Measurements from ENCODE around the gene RTP3.
A peak's percentile ranks its signal among the peaks of the same experiment; 100 is the strongest.
"Not testable (repeated sequence)": the region's sequence is repeated elsewhere in the genome, so short reads cannot be mapped to it uniquely, and the experiment has no call there.

Gene RTP3

DNA sequence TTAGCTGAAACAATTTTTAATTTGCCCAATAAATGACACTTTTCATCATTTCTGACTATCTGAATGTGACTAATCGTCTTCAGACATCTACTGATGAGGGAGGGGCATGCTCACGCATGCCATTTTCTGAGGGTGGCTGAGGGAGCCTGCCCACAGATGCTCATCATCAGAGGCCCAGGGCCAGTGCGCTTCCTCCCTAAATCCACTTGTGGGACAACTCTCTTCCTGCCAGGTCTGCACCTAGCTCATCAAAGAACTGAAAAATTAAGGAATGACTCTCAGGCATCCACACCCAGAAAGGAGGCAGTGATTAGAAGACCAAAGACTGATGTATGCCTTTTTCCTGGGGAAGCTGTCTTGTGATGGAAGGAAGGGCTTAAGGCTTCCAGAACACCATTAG lies 22.8 kb downstream of the RTP3 start:
- DNase-seq, result no peak

DNA sequence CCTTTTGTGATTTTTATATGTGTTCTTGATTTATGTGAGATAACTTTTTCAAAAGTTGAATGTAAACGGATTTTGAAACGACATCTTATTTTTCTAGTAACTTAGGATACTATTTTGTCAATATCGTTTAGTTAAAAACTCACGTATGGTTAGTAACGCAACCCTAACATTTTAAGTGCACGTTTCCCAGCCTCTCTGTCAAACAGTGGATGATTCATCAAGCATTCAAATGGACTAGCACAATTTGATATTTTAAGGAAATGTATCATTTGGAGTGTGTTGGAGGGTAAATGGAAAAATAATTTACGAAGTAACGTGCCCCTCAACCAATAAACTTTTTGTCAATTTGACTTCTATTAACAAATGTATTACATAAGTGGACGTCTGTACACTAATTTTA lies 23.3 kb downstream of the RTP3 start:
- DNase-seq, result no peak

DNA sequence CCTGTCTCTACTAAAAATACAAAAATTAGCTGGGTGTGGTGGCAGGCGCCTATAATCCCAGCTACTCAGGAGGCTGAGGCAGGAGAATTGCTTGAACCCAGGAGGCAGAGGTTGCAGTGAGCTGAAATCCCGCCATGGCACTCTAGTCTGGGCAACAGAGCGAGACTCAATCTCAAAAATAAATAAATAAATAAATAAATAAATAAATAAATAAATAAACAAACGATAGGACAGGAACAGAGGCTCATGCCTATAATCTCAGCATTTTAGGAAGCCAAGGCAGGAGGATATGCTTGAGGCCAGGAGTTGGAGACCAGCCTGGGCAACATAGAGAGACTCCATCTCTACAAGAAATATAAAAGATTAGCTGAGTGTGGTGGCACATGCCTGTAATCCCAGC lies 24.4 kb downstream of the RTP3 start:
- DNase-seq, result not testable (repeated sequence)

DNA sequence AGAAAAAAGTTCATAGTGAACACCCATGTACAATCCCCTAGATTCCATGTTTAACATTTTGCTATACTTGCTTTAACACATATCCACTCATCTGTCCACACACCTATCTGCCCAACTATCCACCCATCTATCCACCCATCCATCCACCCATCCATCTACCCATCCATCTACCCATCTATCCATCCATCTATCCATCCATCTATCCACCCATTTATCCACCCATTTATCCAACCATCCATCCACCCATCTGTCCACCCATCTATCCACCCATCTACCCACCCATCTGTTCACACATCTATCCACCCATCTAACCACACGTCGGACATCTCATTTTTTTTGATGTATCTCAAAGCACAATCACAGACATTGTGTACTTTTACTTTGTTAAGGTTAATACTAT lies 25.8 kb downstream of the RTP3 start:
- DNase-seq, result no peak

DNA sequence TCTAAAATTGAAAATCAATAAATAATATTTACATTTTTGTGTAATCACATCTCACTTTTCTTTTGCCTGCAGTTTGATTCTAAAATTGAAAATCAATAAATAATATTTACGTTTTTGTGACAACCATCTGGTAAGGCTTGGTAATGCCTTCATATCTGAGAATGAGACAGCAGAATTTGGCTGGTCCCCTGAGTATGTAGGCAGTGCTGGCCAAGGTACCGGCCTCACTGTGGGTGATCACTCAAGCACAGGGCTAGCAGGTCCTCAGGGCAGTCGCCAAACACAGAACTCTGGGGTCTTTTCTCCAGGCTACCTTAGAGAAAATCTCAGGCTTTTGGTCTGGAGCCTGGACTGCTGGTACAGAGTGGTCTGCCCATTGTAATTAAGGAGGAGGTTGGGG lies 26.2 kb downstream of the RTP3 start:
- DNase-seq, result no peak

DNA sequence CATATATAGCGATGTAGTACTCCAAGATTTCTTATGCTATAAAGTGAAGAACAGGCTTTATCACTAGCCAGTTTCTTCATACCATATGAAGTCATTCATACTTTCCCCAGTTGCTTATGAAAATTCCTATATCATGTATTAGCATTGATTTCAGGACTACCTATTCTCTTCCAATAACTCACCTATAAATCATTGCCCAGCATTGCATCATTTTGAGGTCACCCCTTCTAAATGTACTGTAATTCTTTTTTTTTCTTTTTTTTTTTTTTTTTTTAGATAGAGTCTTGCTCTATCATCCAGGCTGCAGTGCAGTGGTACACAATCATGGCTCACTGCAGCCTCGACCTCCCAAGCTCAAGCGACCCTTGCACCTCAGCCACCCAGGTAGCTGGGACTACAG lies 27.1 kb downstream of the RTP3 start:
- no peak for DNase-seq

DNA sequence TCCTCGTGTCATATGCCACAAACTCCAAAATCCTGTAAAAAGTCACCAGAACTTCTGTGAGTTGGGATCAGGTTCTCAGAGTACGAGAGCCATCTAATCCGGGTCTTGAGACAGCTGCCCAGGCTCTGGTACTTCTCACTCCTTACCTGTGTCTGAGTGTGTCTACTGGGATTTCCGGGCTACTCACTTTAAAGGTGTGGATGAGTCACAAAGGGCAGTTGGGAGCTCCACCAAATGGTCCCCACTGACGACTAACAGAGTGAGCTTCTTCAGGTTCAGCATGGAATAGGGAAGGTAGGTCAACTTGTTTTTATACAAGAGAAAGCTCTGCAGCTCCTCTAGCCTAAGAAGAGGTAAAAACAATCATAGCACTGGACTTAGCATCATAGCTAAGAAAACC lies 29.5 kb downstream of the RTP3 start:
- DNase-seq, result no peak

DNA sequence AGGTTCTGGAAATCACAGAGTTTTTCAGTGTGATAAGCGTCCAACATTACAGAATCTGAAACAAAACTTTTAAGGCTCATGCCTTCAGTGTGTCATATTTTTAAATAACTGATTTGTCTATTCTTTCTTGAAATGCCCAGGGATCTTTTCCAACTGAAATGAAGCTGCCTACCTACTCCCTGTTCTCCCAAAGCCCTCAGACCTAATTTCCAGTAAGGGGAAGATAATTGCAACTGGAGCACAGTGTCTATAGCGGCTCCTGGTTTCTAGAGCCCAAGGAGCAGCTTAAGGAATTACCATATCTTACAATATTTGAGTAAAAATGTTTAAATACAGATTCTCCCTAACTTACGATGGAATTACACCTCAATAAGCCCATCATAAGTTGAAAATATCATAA lies 35.3 kb downstream of the RTP3 start:
- no peak for DNase-seq

DNA sequence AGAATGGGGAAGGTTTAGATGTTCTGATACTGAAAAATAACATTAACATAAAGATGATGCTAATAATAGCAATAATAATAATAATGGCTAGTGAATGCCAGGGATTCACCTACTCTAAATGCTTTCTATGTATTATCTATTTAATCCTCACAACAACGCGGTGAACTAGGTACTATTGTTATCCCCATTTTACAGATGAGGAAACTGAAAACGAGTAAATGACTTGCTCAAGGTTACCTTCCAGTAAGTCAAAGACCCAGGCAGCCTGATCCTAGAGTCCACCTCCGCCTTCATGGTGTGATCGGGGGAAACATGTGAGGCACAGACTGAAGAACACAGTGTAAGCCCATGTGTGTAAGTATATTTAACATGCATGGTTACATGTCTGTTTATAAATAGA lies 38.0 kb downstream of the RTP3 start:
- no peak for DNase-seq

DNA sequence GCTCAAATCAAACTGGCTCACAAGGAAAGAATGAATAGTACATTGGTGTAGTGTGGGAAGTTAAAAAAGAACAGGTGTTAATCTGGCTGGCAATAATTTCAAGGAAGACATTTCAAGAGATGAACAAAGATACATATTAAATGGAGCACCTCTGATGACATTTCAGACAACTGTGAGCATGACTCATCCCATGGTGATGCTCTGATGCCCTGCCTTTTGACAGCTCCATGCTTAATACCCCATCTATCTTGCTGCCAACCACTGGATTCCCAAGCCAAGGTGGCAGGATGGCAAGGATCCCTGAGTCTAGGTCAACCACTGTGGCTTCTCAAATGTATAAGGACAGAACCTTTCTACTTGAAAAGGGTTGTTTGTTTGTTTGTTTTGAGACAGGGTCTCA lies 39.0 kb downstream of the RTP3 start:
- DNase-seq, result no peak

DNA sequence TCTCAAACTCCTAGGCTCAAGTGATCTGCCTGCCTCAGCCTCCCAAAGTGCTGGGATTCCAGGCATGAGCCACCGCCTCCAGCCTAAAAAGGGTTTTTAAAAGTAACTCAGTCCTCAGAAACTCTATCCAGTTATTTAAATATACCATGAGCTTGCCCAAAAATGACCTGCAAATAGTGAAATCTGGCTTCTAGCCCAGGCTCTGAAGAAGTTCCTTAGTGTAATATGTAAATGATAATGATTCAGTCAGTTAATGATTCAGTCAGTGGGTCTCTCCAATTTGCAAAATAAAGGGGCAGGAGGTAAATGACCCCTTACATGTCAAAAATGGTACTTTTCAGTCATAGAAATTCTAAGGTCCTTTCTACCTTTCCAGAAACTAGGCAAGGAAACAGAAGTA lies 39.5 kb downstream of the RTP3 start:
- no peak for DNase-seq

DNA sequence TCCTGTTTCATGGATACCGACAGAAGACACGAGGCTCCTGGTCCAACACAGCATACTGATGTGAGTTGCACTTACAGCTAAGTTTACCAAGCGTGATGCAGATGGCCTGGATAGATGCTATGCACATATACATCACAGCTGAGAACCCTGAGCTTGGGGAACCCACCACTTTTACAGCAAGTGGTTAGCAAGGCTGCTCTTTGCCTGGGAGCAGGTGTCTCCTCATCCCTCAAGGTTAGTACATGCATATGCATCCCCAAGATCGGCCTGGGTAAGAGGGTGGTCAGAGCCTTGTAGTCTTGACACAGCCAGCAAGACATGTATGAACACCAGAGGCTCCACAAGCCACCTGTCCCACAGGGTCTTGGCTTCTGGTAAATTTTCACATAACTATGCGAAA lies 40.0 kb downstream of the RTP3 start:
- DNase-seq, result no peak

DNA sequence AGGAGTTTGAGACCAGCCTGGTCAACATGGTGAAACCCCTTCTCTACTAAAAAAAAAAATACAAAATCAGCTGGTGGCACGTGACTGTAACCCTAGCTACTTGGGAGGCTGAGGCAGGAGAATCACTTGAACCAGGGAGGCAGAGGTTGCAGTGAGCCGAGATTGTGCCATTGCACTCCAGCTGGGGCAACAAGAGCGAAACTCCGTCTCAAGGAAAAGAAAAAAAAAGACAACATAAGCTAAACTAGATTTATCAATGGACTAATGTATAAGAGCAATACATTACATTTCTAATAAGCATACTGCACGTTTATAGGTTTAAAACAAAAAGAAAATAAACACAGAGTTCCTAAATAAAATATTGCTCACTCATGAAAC lies 40.6 kb downstream of the RTP3 start:
- DNase-seq, result not testable (repeated sequence)

DNA sequence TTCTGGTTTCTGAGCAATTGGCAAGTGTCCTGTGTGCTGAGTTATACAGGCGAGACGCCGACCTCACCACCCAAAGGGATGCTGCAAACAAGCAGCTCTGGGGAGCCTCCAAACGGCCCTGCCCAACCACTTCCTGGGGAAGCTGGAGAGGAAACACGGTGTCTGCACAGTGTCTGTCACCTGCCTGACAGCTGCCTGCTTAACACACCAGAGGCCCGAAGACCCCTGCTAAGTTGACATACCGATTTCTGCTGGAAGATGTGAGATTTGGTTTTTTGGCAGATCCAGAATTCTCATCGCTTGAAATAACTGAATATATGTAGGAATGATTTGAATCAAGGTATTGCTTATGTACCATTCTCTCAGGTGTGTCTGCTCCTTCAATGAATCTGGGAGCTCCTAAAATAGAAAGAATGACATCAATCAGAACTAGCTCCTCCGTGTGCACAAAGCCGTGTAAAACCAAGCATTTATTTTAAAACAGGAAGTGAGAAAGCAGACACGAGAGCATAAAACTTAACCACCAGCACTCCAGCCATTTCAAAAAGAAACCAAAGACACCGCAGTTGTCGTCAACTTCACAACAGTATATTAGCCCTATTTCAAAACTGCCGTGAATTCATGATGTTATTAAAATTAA lies 41.1 kb downstream of the RTP3 start:
- peak; percentile 75 for DNase-seq

DNA sequence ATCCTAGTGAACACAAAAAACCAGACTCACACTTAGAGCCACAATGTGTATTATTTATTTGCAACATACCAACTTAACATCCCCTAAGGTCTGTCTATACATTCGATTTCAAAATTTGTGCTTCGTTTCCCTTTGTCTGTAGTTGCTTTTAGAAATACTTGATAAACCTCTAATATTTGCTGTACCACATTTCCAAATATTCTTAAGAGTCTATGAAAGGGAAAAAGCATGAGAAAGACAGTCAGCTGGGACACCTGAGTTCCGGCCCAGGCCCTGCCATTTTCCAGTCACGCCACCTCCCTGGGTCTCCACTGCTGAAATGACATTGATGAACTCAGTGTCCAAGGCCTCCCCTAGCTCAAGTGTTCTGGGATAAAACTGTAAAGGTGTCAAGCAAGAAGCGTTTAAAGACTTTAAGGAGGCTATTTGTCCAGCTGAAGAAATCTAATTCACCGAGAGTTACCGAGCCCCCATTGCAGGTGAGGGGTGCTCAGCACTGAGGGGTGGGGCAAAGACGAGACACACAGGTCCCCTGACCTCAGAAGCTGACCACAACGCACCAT lies 41.7 kb downstream of the RTP3 start:
- DNase-seq, result no peak

DNA sequence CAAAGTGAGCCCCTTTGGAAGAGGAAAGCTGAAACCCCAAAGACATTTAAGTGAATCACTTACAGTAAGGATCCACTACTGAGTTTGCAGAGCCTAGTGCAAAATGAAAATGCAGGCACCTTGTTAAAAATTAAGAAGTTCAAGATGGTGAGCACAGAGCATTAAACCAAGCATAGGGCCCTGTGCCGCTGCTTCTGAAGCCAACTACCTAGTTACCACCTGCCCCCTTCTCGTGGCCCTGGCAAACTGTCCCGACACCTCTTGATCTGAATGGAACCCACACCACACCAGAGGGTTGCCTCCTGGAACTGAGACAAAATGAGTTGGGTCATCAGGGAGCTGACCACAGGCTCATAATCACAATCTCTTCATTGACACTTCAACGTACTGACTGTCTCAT lies 42.8 kb downstream of the RTP3 start:
- no peak for DNase-seq

DNA sequence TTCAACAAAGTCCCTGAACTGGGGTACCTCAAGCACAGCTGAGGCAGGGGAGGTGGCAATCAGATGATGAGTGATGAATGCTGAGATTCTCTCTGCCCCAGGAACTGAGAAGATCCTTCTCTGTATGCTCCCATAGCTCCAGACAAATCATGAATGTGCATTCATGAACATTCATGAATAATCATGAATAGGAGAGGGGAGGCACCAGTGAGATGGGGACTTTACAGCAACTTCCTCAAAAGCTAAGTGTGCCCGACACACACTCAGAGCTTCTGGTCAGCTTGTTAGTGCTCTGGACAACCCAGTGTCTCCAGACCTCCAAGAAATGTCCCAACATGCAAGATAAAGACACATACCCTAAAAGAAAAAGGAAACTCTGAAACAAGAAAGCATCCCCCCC lies 44.1 kb downstream of the RTP3 start:
- DNase-seq, result no peak

DNA sequence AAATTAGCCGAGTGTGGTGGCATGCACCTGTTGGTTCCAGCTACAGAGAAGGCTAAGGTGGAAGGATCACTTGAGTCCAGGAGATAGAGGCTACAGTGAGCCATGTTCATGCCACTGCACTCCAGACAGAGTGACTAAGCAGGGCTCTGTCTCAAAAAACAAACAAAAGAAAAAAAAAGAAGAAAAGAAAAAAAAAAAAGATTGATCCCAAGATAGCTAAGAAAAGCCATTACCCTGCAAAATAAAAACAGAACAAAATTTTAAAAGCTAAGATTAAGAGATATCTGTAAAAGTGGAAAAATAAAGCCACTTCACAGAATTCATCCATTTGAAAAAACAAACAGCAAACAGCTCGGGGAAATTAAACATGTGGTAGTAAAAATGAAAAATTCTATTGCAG lies 44.6 kb downstream of the RTP3 start:
- DNase-seq, result no peak

DNA sequence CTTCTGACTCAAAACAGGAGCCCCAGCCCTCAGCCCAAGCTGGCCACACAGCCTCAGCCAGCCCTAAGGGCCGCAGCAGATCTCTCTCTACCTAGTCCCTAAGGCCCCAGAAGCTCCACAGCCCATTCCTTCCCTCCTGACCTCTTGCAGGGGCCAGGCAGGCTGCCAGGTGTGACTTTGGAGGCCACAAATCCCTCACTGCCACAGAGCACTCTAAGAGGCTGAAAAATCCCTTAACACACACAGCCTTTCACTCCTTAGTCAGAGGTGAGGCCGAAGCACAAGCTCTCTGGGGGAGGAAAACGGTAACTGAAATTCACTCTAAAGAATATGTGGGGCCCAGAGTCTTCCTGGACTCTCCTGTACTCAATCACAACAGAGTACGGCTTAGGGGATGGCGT lies 45.0 kb downstream of the RTP3 start:
- DNase-seq, result no peak

DNA sequence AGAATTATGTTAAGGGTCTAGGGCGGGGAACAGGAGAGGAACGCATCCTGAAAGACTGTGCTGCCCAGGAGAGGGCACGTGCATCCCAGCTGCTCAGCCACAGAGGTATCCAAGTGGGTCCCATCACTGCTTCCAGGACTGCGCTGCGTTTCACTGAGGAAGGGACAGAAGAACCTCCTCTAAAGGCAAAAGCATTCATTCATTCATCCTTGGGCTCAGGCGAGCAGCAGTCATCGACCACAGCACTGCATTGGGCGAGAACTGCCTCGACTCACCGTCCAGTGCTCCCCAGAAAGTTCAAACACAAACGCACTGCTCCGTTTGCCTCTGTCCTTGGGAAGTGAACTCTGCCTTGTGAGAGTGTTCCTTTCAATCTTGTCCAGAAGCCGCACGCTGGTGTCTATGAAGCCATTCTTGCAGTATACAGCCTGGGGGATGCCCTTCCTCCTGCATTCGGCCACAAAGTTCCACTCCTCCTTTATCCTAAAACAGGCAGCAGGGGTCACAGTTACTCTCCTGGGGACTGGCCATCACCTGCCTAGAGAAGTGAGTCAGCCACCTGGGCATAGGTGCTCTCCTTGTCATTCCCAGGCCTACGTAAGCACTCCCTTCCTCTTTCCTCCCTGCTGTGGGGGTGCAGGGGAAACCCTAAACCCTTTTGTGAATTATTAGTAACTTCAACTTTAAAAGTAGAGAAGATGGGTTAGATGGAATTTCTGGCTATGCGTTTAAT lies 47.2 kb downstream of the RTP3 start:
- DNase-seq, result no peak

DNA sequence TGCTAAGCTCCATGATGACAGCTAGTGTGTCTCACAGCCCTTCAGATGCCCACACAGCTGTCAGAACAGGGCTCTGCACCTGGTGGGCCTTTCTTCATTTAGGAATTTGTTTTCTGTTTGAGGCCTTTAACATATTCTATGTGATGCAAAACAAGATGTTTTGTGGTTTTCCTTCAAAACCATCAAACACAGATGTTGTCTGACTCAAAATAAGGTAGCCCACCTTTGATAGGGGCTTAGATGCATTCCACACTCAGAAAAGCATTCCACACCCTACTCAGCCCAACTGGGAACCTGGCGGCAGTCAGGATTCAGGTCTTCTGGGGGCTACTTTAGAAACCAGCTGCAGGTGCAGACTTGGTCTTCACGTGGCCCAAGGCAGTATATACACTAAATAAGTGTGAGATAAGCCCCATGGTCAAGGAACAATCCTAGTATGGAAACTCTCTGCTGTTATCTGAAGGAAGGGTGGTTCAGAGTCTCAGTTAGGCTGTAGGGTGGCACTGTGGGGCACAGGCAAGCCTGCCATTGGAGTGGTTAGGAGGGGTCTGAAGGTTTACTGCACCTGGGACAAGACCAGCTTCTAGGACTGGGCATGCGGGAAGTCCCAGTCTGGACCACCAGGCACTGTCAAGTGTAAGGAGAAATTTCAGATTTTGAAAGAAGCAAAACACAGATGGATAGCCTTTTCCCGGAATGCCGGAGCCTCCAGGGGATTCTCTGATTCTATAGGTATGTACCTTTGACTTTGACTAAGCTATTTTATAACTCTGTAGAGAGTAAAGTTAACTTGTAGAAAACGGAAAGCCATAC lies 48.2 kb downstream of the RTP3 start:
- no peak for DNase-seq

DNA sequence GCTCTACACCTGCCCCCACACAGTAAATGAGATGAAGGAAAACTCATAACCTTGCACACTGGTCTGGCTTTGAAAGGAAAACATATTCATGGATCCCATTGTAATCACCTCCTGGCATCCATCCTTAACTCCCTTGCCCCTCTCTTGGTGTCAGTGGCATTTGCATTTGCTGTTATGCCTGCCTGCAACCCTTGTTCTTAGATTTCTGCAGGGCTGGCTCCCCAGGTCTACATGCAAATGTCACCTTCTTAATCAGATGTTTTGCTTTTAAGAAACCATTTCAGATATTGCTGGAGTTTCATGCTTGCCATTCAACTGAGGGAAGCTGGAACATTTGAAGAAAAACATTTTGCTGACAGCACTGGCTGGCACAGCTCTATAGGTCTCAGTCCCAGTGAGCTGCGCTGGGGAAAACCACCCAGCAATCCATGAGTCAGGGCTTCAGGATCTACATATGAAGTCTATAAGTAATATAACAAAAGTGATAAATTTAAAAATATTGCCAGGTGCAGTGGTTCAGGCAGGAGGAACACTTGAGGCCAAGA lies 49.2 kb downstream of the RTP3 start:
- no peak for DNase-seq

DNA sequence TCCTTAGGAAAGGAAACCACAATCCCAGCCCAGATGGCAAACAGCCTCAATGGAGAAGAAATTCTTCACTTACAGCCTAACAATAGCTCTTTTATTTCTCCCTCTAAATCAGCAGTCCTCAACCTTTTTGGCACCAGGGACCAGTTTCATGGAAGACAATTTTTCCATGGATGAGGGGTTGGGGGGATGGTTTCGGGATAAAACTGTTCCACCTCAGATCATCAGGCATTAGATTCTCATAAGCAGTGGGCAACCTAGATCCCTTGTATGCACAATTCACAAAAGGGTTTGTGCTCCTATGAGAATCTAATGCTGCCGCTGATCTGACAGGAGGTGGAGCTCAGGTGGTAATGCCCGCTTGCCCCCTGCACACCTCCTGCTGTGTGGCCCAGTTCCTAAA lies 50.8 kb downstream of the RTP3 start:
- DNase-seq, result not testable (repeated sequence)

Measured in EL (cell line).